GM12891 (cell line): ENCODE results near the gene PLA2G4D.

Source experiments
- POLR2A ChIP-seq: IDR thresholded peaks from 2 replicates; pipeline ENCODE4 v1.6.1; 2011; ENCODE audit warnings: low read depth, low read length, control low read depth
- POLR2AphosphoS5 ChIP-seq: IDR thresholded peaks from 2 replicates; pipeline ENCODE4 v1.6.1; 2011; ENCODE audit warnings: low read depth, low read length, control low read depth
- SPI1 ChIP-seq: IDR thresholded peaks from 2 replicates; pipeline ENCODE4 v1.6.1; 2011; ENCODE audit warnings: low read depth, low read length, control low read depth

GRCh38 chr15:42073418-42073817 lies 20.9 kb downstream of the PLA2G4D start:
- TF ChIP-seq POLR2A: no peak
- TF ChIP-seq POLR2AphosphoS5: no peak
- no peak for TF ChIP-seq SPI1
